Naive thymus-derived CD4-positive, alpha-beta T cell (primary cell): Measurements from ENCODE around the gene SRSF12. TPM values are rescaled to one million over a fixed set of nuclear protein-coding genes. Genes with fewer than 3 reads are reported as not detected.
A peak's percentile ranks its signal among the peaks of the same experiment; 100 is the strongest.

ENCODE experiments used
- ATAC-seq: fragments of 150-1000 bp; cut with Tn5 transposase; 2 replicates; pipeline ENCODE4 v1.10.0; 2021; ENCODE audit warnings: mild to moderate bottlenecking, moderate library complexity
- CTCF ChIA-PET: fragments of 350-600 bp; sonication (Branson Sonifier 250); formaldehyde crosslinking; loops from one replicate; lab custom pipeline; 2021; ENCODE audit warnings: antibody characterized with exemption; lab: Charles Lee
- POLR2A ChIA-PET: fragments of 350-600 bp; sonication (Branson Sonifier 250); formaldehyde crosslinking; loops from one replicate; lab custom pipeline; 2021; ENCODE audit warnings: antibody characterized with exemption, inconsistent platforms; lab: Charles Lee
- DNase-seq, 9 donors: peaks; one replicate each; pipeline versions ENCODE4 v3.0.0 to v3.0.0-alpha.2; 2020 to 2022; ENCODE audit warnings: mixed read lengths in 1 of 9
- H3K27ac ChIP-seq: one replicate; pipeline ENCODE4 v1.7.0; 2013; ENCODE audit warnings: mild to moderate bottlenecking, low read depth, low read length, moderate library complexity
- H3K27me3 ChIP-seq, 2 donors: one replicate each; pipeline ENCODE4 v1.7.0; 2013; ENCODE audit warnings: low read length in 2 of 2, mild to moderate bottlenecking in 2 of 2, moderate library complexity in 2 of 2; ENCODE audit not compliant: control insufficient read depth in 2 of 2, insufficient read depth in 2 of 2
- H3K36me3 ChIP-seq, 3 experiments: 1 replicate in 2 of 3; 2 replicates in 1 of 3; pipeline ENCODE4 v1.7.0; 2013; ENCODE audit warnings: low read length in 3 of 3, mild to moderate bottlenecking in 3 of 3, moderate library complexity in 1 of 3; ENCODE audit not compliant: insufficient read depth in 3 of 3, control insufficient read depth in 2 of 3
- H3K4me1 ChIP-seq, 2 donors: one replicate each; pipeline ENCODE4 v1.7.0; 2013; ENCODE audit warnings: low read length in 2 of 2, mild to moderate bottlenecking in 2 of 2, moderate library complexity in 1 of 2; ENCODE audit not compliant: control insufficient read depth in 2 of 2, insufficient read depth in 2 of 2
- H3K4me3 ChIP-seq: 2 replicates; pipeline ENCODE4 v1.7.0; 2013; ENCODE audit warnings: mild to moderate bottlenecking, low read length
- H3K9me3 ChIP-seq, 3 experiments: 1 replicate in 2 of 3; 2 replicates in 1 of 3; pipeline ENCODE4 v1.7.0; 2013; ENCODE audit warnings: low read length in 3 of 3; ENCODE audit not compliant: control insufficient read depth in 2 of 3
- H3K27ac Mint-ChIP-seq, 9 donors: one replicate each; pipeline ENCODE4 v1.8.0; 2020 to 2022; ENCODE audit warnings: mixed read lengths in 9 of 9, mild to moderate bottlenecking in 8 of 9, moderate library complexity in 5 of 9, inconsistent platforms in 2 of 9
- H3K27me3 Mint-ChIP-seq, 5 donors: one replicate each; pipeline ENCODE4 v1.8.0; 2021 to 2022; ENCODE audit warnings: mixed read lengths in 5 of 5, mild to moderate bottlenecking in 1 of 5
- H3K36me3 Mint-ChIP-seq, 5 donors: one replicate each; pipeline ENCODE4 v1.8.0; 2020 to 2022; ENCODE audit warnings: mixed read lengths in 5 of 5, mild to moderate bottlenecking in 3 of 5, inconsistent platforms in 1 of 5
- H3K4me1 Mint-ChIP-seq, 7 donors: one replicate each; pipeline ENCODE4 v1.8.0; 2020 to 2022; ENCODE audit warnings: mixed read lengths in 7 of 7, mild to moderate bottlenecking in 3 of 7, inconsistent platforms in 1 of 7
- H3K4me3 Mint-ChIP-seq, 10 donors: one replicate each; pipeline ENCODE4 v1.8.0; 2020 to 2022; ENCODE audit warnings: mild to moderate bottlenecking in 10 of 10, mixed read lengths in 10 of 10, moderate library complexity in 6 of 10, inconsistent platforms in 2 of 10
- H3K9me3 Mint-ChIP-seq, 11 donors: one replicate each; pipeline ENCODE4 v1.8.0; 2020 to 2022; ENCODE audit warnings: mixed read lengths in 11 of 11, mild to moderate bottlenecking in 4 of 11, inconsistent platforms in 1 of 11, moderate library complexity in 1 of 11
- intact Hi-C, 2 donors: fragments of 100-400 bp; cut with micrococcal nuclease; formaldehyde crosslinking; loops; one replicate each; pipeline ENCODE4 v1.15.1; 2023
- polyA plus RNA-seq, 2 donors: library from polyadenylated mRNA; unstranded; fragments of 300-500 nt; fragmentation: Illumina TruSeq; gene quantifications; one replicate each; pipeline ENCODE4 v1.2.3, GENCODE V29; 2021
- total RNA-seq, 6 experiments: library from RNA in 5 of 6; stranded (reverse) in 5 of 6; gene quantifications; 1 replicate in 5 of 6; 2 replicates in 1 of 6; pipeline ENCODE4 v1.2.3 and lab custom pipeline; 2021 to 2026

SRSF12 gene
- under 1 TPM in 1 of 5 experiments, not detected in 4; 0.56 TPM for total RNA-seq
- under 1 TPM in 1 of 2 donors, not detected in 1; 0.05 TPM for polyA plus RNA-seq
- not detected for total RNA-seq (lab: John Stamatoyannopoulos, UW)

GRCh38 chr6:89117211-89118108 is at the start of gene SRSF12:
SRSF12 (minus strand) TSS chr6:89118071; CDS start chr6:89117887, 184 bp downstream.
- Histone ChIP-seq H3K4me1 (peaks cover 0 to 5% of the 10 kb centered on the region in 2 donors), H3K27ac (no peak within 1 kb of the TSS), H3K27me3 (no peaks in the 10 kb centered on the region), H3K9me3 (no peaks in the 10 kb centered on the region), H3K36me3 (no peaks in the 10 kb centered on the region), H3K4me3 (peak within 1 kb of the TSS; percentile 42)
- peaks cover 0 to 1% (median 0%) of the 10 kb centered on the region in 11 donors for H3K9me3 Mint-ChIP-seq
- peak within 1 kb of the TSS; percentile 77 to 95 (median 85) for H3K4me3 Mint-ChIP-seq
- H3K4me1 Mint-ChIP-seq, result peaks cover 6 to 12% (median 10%) of the 10 kb centered on the region in 7 donors
- ATAC-seq (peak; percentile 91), DNase-seq (peak; percentile 5 to 43 (median 30))
- H3K27me3 Mint-ChIP-seq, result peaks cover 0 to 44% (median 0%) of the 10 kb centered on the region in 5 donors
- POLR2A ChIA-PET, result interaction anchor here (0.6 to 1.4 kb wide), 5 partner anchors 35 to 1254 kb away, joined by 3 read pairs; partner anchors contain the start of gene PNRC1
- intact Hi-C loops, result loop anchor here (1.0 kb wide), 2 partner anchors 35 to 36 kb away; no protein-coding TSS in a partner anchor
- peak within 1 kb of the TSS in 5 of 9 donors; percentile 1 to 82 (median 39) for H3K27ac Mint-ChIP-seq
- no peaks in the 10 kb centered on the region for H3K36me3 Mint-ChIP-seq
- CTCF ChIA-PET, result interaction anchor here (1.2 kb wide), 1 partner anchor 32 kb away, joined by 3 read pairs; no protein-coding TSS in a partner anchor

- Mint-ChIP-seq H3K27me3 (no peaks in the 10 kb centered on the region), H3K27ac (peak overlapping the region in 2 of 9 donors; percentile 3 to 13), H3K4me1 (no peaks in the 10 kb centered on the region), H3K36me3 (peaks cover 17 to 52% (median 27%) of the 10 kb centered on the region in 5 donors), H3K9me3 (no peaks in the 10 kb centered on the region), H3K4me3 (no peak overlapping the region)
- no peaks in the 10 kb centered on the region for H3K9me3 ChIP-seq
- H3K36me3 ChIP-seq, result peaks cover 5 to 39% (median 6%) of the 10 kb centered on the region in 3 experiments
- DNase-seq (no peak), ATAC-seq (no peak)
- POLR2A ChIA-PET, result interaction anchor here (1.2 kb wide), 1 partner anchor 16 kb away, joined by 5 read pairs; the partner anchor contains the start of gene PM20D2
- no peaks in the 10 kb centered on the region for H3K27me3 ChIP-seq
- H3K27ac ChIP-seq, result no peak overlapping the region
- H3K4me1 ChIP-seq, result no peaks in the 10 kb centered on the region
- no peak overlapping the region for H3K4me3 ChIP-seq
- CTCF ChIA-PET, result interaction anchor here (0.7 kb wide), 1 partner anchor 291 kb away, joined by 4 read pairs; no protein-coding TSS in a partner anchor
- intact Hi-C loops, result no loop called here
Observed at GRCh38 chr6:89162047-89162371, 44.1 kb upstream of the SRSF12 start.

GRCh38 chr6:89161326-89162046 is 43.6 kb upstream of the SRSF12 start:
- POLR2A ChIA-PET, result interaction anchor here (1.2 kb wide), 1 partner anchor 16 kb away, joined by 5 read pairs; the partner anchor contains the start of gene PM20D2
- DNase-seq, result no peak
- peak overlapping the region in 3 of 9 donors; percentile 13 to 48 (median 14) for H3K27ac Mint-ChIP-seq
- H3K4me1 ChIP-seq, result no peaks in the 10 kb centered on the region
- H3K27me3 Mint-ChIP-seq, result no peaks in the 10 kb centered on the region
- CTCF ChIA-PET, result no interaction called here
- H3K36me3 Mint-ChIP-seq, result peaks cover 17 to 54% (median 29%) of the 10 kb centered on the region in 5 donors
- no peaks in the 10 kb centered on the region for H3K9me3 ChIP-seq
- H3K27me3 ChIP-seq, result no peaks in the 10 kb centered on the region
- no peaks in the 10 kb centered on the region for H3K9me3 Mint-ChIP-seq
- ATAC-seq, result no peak
- no peak overlapping the region for H3K4me3 Mint-ChIP-seq
- no peak overlapping the region for H3K27ac ChIP-seq
- no peaks in the 10 kb centered on the region for H3K4me1 Mint-ChIP-seq
- H3K4me3 ChIP-seq, result no peak overlapping the region
- peaks cover 5 to 39% (median 6%) of the 10 kb centered on the region in 3 experiments for H3K36me3 ChIP-seq
- intact Hi-C loops, result loop anchor here in 1 of 2 donors (2.0 kb wide), 1 partner anchor 15 kb away; the partner anchor contains the start of gene PM20D2

- H3K9me3 ChIP-seq, result no peaks in the 10 kb centered on the region
- Mint-ChIP-seq H3K36me3 (peaks cover 17 to 55% (median 31%) of the 10 kb centered on the region in 5 donors), H3K27me3 (no peaks in the 10 kb centered on the region), H3K4me3 (no peak overlapping the region), H3K4me1 (no peaks in the 10 kb centered on the region), H3K9me3 (no peaks in the 10 kb centered on the region), H3K27ac (peak overlapping the region in 2 of 9 donors; percentile 13 to 48)
- H3K36me3 ChIP-seq, result peaks cover 5 to 40% (median 6%) of the 10 kb centered on the region in 3 experiments
- intact Hi-C loops, result loop anchor here in 1 of 2 donors (2.0 kb wide), 1 partner anchor 14 kb away; the partner anchor contains the start of gene PM20D2
- H3K4me3 ChIP-seq, result no peak overlapping the region
- POLR2A ChIA-PET, result no interaction called here
- H3K27ac ChIP-seq, result no peak overlapping the region
- no peaks in the 10 kb centered on the region for H3K4me1 ChIP-seq
- no peak for DNase-seq
- ATAC-seq, result no peak
- no peaks in the 10 kb centered on the region for H3K27me3 ChIP-seq
- CTCF ChIA-PET, result no interaction called here
Observed at GRCh38 chr6:89160331-89161092, 42.6 kb upstream of the SRSF12 start.

GRCh38 chr6:89154131-89154530 is 36.3 kb upstream of the SRSF12 start:
- H3K9me3 Mint-ChIP-seq, result no peaks in the 10 kb centered on the region
- POLR2A ChIA-PET, result interaction anchor here (1.1 to 2.1 kb wide), 2 partner anchors 73 to 75 kb away, joined by 3 to 6 read pairs; partner anchors contain the start of gene PNRC1
- H3K27me3 ChIP-seq, result no peaks in the 10 kb centered on the region
- H3K36me3 Mint-ChIP-seq, result peaks cover 5 to 32% (median 11%) of the 10 kb centered on the region in 5 donors
- H3K27me3 Mint-ChIP-seq, result no peaks in the 10 kb centered on the region
- no peak overlapping the region for H3K4me3 ChIP-seq
- intact Hi-C loops, result no loop called here
- H3K27ac ChIP-seq, result no peak overlapping the region
- no peak for DNase-seq
- H3K36me3 ChIP-seq, result peaks cover 0 to 8% (median 4%) of the 10 kb centered on the region in 3 experiments
- CTCF ChIA-PET, result interaction anchor here (0.7 kb wide), 1 partner anchor 35 kb away, joined by 3 read pairs; no protein-coding TSS in a partner anchor
- H3K4me1 ChIP-seq, result no peaks in the 10 kb centered on the region
- peaks cover 0 to 18% (median 2%) of the 10 kb centered on the region in 7 donors for H3K4me1 Mint-ChIP-seq
- no peaks in the 10 kb centered on the region for H3K9me3 ChIP-seq
- H3K27ac Mint-ChIP-seq, result no peak overlapping the region
- no peak for ATAC-seq
- H3K4me3 Mint-ChIP-seq, result no peak overlapping the region
